Lung (tissue), 12 donors: ENCODE measurements around the gene SYNGR3. TPM values are rescaled to one million over a fixed set of nuclear protein-coding genes. Genes with fewer than 3 reads are reported as not detected.
A peak's percentile ranks its signal among the peaks of the same experiment; 100 is the strongest.
"Not testable (repeated sequence)": the region's sequence is repeated elsewhere in the genome, so short reads cannot be mapped to it uniquely, and the experiment has no call there.

ENCODE experiments used
- ATAC-seq: fragments of 200-7000 bp; cut with Tn5 transposase; one replicate; pipeline ENCODE4 v1.9.1; 2020; ENCODE audit warnings: moderate number of reproducible peaks; ENCODE audit not compliant: insufficient read depth, low FRiP score
- DNase-seq, 3 donors: peaks; one replicate each; pipeline ENCODE4 v3.0.0-alpha.2; 2013 to 2017
- H3K27ac ChIP-seq, 2 donors: one replicate each; pipeline ENCODE4 v1.5.1; 2013; ENCODE audit warnings: mild to moderate bottlenecking in 2 of 2, moderate library complexity in 2 of 2, control low read depth in 1 of 2, inconsistent platforms in 1 of 2, low read depth in 1 of 2, low read length in 1 of 2
- H3K27me3 ChIP-seq, 3 donors: one replicate each; pipeline ENCODE4 v1.5.1; 2013; ENCODE audit warnings: low read length in 2 of 3; ENCODE audit not compliant: control insufficient read depth in 3 of 3, insufficient read depth in 3 of 3
- H3K36me3 ChIP-seq, 4 donors: one replicate each; pipeline ENCODE4 v1.5.1; 2013; ENCODE audit warnings: low read length in 4 of 4, mild to moderate bottlenecking in 1 of 4, moderate library complexity in 1 of 4; ENCODE audit not compliant: control insufficient read depth in 4 of 4, insufficient read depth in 4 of 4
- H3K4me1 ChIP-seq, 5 donors: one replicate each; pipeline ENCODE4 v1.5.1; 2013; ENCODE audit warnings: low read length in 5 of 5, mild to moderate bottlenecking in 2 of 5, moderate library complexity in 1 of 5; ENCODE audit not compliant: control insufficient read depth in 5 of 5, insufficient read depth in 5 of 5
- H3K4me3 ChIP-seq: one replicate; pipeline ENCODE4 v1.5.1; 2013; ENCODE audit warnings: mild to moderate bottlenecking, control low read depth, moderate library complexity
- H3K9ac ChIP-seq, 2 donors: one replicate each; pipeline ENCODE4 v1.5.1; 2013; ENCODE audit warnings: low read length in 2 of 2, control low read depth in 1 of 2; ENCODE audit not compliant: insufficient read depth in 1 of 2
- H3K9me3 ChIP-seq, 4 donors: one replicate each; pipeline ENCODE4 v1.5.1; 2013; ENCODE audit warnings: low read length in 3 of 4, mild to moderate bottlenecking in 1 of 4, moderate library complexity in 1 of 4; ENCODE audit not compliant: control insufficient read depth in 4 of 4, insufficient read depth in 3 of 4
- WGBS, 2 donors: extraction: QIAGEN DNeasy Blood & Tissue Kit; methylation state at CpG; one replicate each; pipeline ENCODE4 v1.1.7; 2013; 5-methylcytosine and 5-hydroxymethylcytosine counted together
- polyA plus RNA-seq, 2 donors: library from polyadenylated mRNA; stranded (reverse); fragments of 200-250 nt; gene quantifications; one replicate each; pipeline ENCODE4 v1.2.1, GENCODE V29; 2013
- total RNA-seq, 2 donors: library from RNA; depleted of rRNA in 1 of 2; stranded (reverse); fragments of >200 nt in 1 of 2; gene quantifications; one replicate each; pipeline ENCODE4 v1.2.1, GENCODE V29; 2014 to 2021
- TF ChIP-seq, protein P1 (sequence below): IDR thresholded peaks from 2 replicates; pipeline ENCODE4 v1.5.1; 2012; ENCODE audit warnings: mild to moderate bottlenecking; ENCODE audit errors: control extremely low read depth, extremely low read depth
- donor health status: control.
- donor health status: control.
- donor health status: Bipolar disorder and iron deficiency.
- donor health status: healthy.
- donor health status: DM: yes; HTN: yes; CAD: no.

SYNGR3 gene
- total and polyA plus RNA-seq, 4 donors = 0.10 to 0.69 (median 0.43) TPM

DNA sequence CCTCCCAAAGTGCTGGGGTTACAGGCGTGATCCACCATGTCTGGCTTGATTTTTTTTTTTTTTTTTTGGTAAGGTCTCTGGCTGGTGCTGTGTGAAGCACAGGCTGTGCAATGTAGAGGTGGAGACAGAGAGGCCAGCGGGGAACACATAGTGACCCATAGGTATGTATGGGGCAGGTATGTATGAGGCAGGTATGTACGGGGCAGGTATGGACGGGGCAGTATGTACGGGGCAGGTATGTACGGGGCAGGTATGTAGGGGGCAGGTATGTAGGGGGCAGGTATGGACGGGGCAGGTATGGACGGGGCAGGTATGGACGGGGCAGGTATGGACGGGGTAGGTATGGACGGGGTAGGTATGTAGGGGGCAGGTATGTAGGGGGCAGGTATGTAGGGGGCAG, 40.3 kb upstream of the SYNGR3 start:
- Histone ChIP-seq H3K36me3 (no peaks in the 10 kb centered on the region), H3K9me3 (no peaks in the 10 kb centered on the region), H3K4me1 (no peaks in the 10 kb centered on the region), H3K9ac (no peak overlapping the region), H3K27me3 (no peaks in the 10 kb centered on the region), H3K4me3 (no peak overlapping the region), H3K27ac (no peak overlapping the region)
- WGBS, 2 donors = 90 to 93% methylated on average over 11 of the region's 11 CpGs
- no peak for DNase-seq
- TF ChIP-seq, protein P1, sequence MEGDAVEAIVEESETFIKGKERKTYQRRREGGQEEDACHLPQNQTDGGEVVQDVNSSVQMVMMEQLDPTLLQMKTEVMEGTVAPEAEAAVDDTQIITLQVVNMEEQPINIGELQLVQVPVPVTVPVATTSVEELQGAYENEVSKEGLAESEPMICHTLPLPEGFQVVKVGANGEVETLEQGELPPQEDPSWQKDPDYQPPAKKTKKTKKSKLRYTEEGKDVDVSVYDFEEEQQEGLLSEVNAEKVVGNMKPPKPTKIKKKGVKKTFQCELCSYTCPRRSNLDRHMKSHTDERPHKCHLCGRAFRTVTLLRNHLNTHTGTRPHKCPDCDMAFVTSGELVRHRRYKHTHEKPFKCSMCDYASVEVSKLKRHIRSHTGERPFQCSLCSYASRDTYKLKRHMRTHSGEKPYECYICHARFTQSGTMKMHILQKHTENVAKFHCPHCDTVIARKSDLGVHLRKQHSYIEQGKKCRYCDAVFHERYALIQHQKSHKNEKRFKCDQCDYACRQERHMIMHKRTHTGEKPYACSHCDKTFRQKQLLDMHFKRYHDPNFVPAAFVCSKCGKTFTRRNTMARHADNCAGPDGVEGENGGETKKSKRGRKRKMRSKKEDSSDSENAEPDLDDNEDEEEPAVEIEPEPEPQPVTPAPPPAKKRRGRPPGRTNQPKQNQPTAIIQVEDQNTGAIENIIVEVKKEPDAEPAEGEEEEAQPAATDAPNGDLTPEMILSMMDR = no peak
- no peak for ATAC-seq

DNA sequence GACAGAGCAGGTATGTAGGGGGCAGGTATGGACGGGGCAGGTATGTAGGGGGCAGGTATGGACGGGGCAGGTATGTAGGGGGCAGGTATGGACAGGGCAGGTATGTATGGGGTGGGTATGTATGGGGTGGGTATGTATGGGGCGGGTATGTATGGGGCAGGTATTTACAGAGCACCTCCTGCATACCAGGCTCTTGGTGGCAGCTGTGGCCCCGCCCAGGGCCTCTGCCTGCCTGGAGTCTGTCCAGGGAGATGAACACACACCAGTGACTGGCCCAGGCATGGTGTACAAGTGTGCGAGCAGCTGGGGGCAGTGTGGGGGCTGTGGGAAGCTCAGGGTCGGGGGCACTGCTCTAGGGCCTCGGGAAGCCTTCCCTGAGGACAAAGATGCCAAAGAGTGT, 39.7 kb upstream of the SYNGR3 start:
- DNase-seq (no peak), ATAC-seq (no peak)
- Histone ChIP-seq H3K27ac (peak overlapping the region in 1 of 2 donors; percentile 74), H3K27me3 (no peaks in the 10 kb centered on the region), H3K36me3 (no peaks in the 10 kb centered on the region), H3K9ac (no peak overlapping the region), H3K9me3 (no peaks in the 10 kb centered on the region), H3K4me3 (no peak overlapping the region), H3K4me1 (no peaks in the 10 kb centered on the region)
- TF ChIP-seq, protein P1 = no peak
- WGBS, 2 donors = 62 to 89% methylated on average over 7 of the region's 7 CpGs

DNA sequence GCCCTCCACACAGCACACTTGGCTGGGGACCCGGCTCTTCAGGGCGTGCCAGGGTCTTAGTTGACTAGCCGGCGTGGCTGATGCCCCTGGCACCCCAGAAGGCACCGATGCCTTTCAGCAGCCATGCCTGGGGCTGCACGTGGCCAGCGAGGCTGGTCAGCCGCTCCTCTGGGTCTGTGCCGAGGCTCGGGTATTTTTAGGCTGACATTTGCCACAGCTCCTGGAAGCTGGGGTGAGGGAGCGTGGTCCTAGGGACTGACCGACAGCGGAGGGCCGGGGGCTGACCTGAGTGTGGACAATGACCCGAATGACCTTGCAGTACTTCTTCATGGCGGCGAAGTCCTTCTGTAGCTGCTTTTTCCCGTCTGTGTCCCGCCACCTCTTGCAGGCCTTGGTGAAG, 39.2 kb upstream of the SYNGR3 start:
- WGBS, 2 donors = 86 to 90% methylated on average over 19 of the region's 19 CpGs
- no peak for DNase-seq
- H3K9ac ChIP-seq = no peak overlapping the region
- H3K36me3 ChIP-seq = no peaks in the 10 kb centered on the region
- H3K9me3 ChIP-seq = no peaks in the 10 kb centered on the region
- ATAC-seq = no peak
- no peaks in the 10 kb centered on the region for H3K27me3 ChIP-seq
- no peaks in the 10 kb centered on the region for H3K4me1 ChIP-seq
- H3K4me3 ChIP-seq = no peak overlapping the region
- H3K27ac ChIP-seq = peak overlapping the region in 1 of 2 donors; percentile 74
- TF ChIP-seq, protein P1 = no peak

DNA sequence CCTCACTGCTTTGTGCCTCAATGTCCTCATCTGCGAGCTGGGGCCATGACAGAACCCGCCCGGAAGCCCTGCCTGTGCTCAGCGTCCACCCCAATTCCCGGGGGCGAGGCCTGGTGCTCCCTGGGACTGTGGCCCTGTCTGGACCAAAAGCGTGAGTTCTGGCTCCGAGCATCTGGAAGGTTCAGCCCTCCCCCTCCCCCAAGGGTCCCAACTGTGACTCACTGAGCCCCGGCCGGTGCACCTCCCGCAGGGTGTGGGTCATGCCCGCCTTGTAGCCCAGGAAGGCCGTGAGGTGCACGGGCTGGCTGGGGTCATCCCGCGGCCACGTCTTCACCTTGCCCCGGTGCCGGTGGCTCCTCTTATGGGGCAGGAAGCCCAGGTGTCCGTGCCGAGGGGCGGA, 36.0 kb upstream of the SYNGR3 start:
- DNase-seq = no peak

DNA sequence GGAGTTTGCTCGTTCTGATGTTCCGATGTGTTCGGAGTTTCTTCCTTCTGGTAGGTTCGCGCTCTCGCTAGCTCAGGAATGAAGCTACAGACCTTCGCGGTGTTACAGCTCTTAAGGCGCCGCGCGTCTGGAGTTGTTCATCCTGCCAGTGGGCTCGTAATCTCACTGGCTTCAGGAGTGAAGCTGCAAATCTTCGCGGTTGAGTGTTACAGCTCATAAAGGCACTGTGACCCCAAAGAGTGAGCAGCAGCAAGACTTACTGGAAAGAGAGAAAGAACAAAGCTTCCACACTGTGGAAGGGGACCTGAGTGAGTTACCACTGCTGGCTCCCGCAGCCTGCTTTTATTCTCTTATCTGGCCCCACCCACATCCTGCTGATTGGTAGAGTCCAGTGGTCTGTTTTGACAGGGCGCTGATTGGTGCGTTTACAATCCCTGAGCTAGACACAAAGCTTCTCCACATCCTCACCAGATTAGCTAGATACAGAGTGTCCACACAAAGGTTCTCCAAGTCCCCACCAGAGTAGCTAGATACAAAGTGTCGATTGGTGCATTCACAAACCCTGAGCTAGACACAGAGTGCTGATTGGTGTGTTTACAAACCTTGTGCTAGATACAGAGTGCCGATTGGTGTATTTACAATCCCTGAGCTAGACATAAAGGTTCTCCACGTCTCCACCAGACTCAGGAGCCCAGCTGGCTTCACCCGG, 32.2 kb upstream of the SYNGR3 start:
- Histone ChIP-seq H3K4me1 (peaks cover 0 to 15% (median 7%) of the 10 kb centered on the region in 5 donors), H3K36me3 (peaks cover 0 to 12% (median 7%) of the 10 kb centered on the region in 4 donors)
- WGBS, 2 donors = 88 to 94% methylated on average over 20 to 21 of the region's 22 CpGs
- H3K9ac ChIP-seq, H3K4me3 ChIP-seq, DNase-seq, H3K9me3 ChIP-seq, ATAC-seq, H3K27me3 ChIP-seq, H3K27ac ChIP-seq: not testable (repeated sequence)

More for the DNA sequence above, 36.0 kb upstream of the SYNGR3 start:
- TF ChIP-seq, protein P1 = no peak
- H3K9me3 ChIP-seq = no peaks in the 10 kb centered on the region
- H3K9ac ChIP-seq = no peak overlapping the region
- no peak overlapping the region for H3K4me3 ChIP-seq
- peaks cover 0 to 2% (median 0%) of the 10 kb centered on the region in 3 donors for H3K27me3 ChIP-seq
- H3K36me3 ChIP-seq = no peaks in the 10 kb centered on the region
- H3K27ac ChIP-seq = peak overlapping the region in 1 of 2 donors; percentile 96
- 88 to 93% methylated on average over 22 of the region's 22 CpGs for WGBS, 2 donors
- ATAC-seq = no peak
- H3K4me1 ChIP-seq = peaks cover 0 to under 1% (median 0%) of the 10 kb centered on the region in 5 donors
